Tongue (tissue), 2 donors: Measurements from ENCODE around the gene EARS2. TPM values are rescaled to one million over a fixed set of nuclear protein-coding genes. Genes with fewer than 3 reads are reported as not detected.
"Not testable (repeated sequence)": the region's sequence is repeated elsewhere in the genome, so short reads cannot be mapped to it uniquely, and the experiment has no call there.

Source experiments
- DNase-seq: peaks from one replicate; pipeline ENCODE4 v3.0.0-alpha.2; 2015
- total RNA-seq: library from RNA; depleted of rRNA; stranded (reverse); fragments of >200 nt; gene quantifications from one replicate; pipeline ENCODE4 v1.2.3, GENCODE V29; 2014

The EARS2 gene
- total RNA-seq: 31.3 TPM

GRCh38 chr16:23556881-23557778, at the start of gene EARS2, which contains the start of gene UBFD1:
Gene EARS2 (minus strand): TSS chr16:23557350. CDS start chr16:23557343, 7 bp downstream.
Gene UBFD1 (plus strand): TSS chr16:23557727. CDS start chr16:23557743, 16 bp downstream.
- DNase-seq: peak; percentile 99

- peak; percentile 21 for DNase-seq
These were observed 40.0 kb upstream of the EARS2 start for GRCh38 chr16:23597003-23597756.

- DNase-seq: peak; percentile 95
These were observed 39.0 kb upstream of the EARS2 start, which contains the start of gene NDUFAB1 for GRCh38 chr16:23595951-23596720. Gene NDUFAB1 (minus strand): TSS chr16:23596316. CDS start chr16:23596290, 26 bp downstream.

GRCh38 chr16:23595246-23595950, 38.2 kb upstream of the EARS2 start:
- no peak for DNase-seq

GRCh38 chr16:23594186-23594585, 37.0 kb upstream of the EARS2 start:
- DNase-seq: no peak

- no peak for DNase-seq
These were observed 33.0 kb upstream of the EARS2 start for GRCh38 chr16:23590181-23590580.

- no peak for DNase-seq
These were observed 30.6 kb upstream of the EARS2 start for GRCh38 chr16:23587726-23588125.

- DNase-seq: no peak
These were observed 27.3 kb upstream of the EARS2 start for GRCh38 chr16:23584186-23585076.

GRCh38 chr16:23583271-23583670, 26.1 kb upstream of the EARS2 start:
- DNase-seq: not testable (repeated sequence)

- DNase-seq: no peak
These were observed 24.6 kb upstream of the EARS2 start for GRCh38 chr16:23581764-23582163.

GRCh38 chr16:23580391-23580790, 23.2 kb upstream of the EARS2 start:
- no peak for DNase-seq

- no peak for DNase-seq
These were observed 22.2 kb upstream of the EARS2 start for GRCh38 chr16:23579371-23579770.

- DNase-seq: peak; percentile 14
These were observed 21.1 kb upstream of the EARS2 start for GRCh38 chr16:23578101-23578830.

- no peak for DNase-seq
These were observed 20.3 kb upstream of the EARS2 start for GRCh38 chr16:23577493-23577892.

- no peak for DNase-seq
These were observed 18.7 kb upstream of the EARS2 start for GRCh38 chr16:23575834-23576233.

GRCh38 chr16:23573817-23574216, 16.7 kb upstream of the EARS2 start:
- no peak for DNase-seq

GRCh38 chr16:23572394-23572793, 15.2 kb upstream of the EARS2 start:
- DNase-seq: no peak

- DNase-seq: no peak
These were observed 14.7 kb upstream of the EARS2 start for GRCh38 chr16:23571895-23572294.

GRCh38 chr16:23570992-23571632, 14.0 kb upstream of the EARS2 start:
- no peak for DNase-seq
